ENCODE measurements around the gene NT5DC2.

Gene NT5DC2

GRCh38 chr3:52532517-52532837 lies 1.2 kb downstream of the NT5DC2 start:
- TF ChIP-seq, protein P1, sequence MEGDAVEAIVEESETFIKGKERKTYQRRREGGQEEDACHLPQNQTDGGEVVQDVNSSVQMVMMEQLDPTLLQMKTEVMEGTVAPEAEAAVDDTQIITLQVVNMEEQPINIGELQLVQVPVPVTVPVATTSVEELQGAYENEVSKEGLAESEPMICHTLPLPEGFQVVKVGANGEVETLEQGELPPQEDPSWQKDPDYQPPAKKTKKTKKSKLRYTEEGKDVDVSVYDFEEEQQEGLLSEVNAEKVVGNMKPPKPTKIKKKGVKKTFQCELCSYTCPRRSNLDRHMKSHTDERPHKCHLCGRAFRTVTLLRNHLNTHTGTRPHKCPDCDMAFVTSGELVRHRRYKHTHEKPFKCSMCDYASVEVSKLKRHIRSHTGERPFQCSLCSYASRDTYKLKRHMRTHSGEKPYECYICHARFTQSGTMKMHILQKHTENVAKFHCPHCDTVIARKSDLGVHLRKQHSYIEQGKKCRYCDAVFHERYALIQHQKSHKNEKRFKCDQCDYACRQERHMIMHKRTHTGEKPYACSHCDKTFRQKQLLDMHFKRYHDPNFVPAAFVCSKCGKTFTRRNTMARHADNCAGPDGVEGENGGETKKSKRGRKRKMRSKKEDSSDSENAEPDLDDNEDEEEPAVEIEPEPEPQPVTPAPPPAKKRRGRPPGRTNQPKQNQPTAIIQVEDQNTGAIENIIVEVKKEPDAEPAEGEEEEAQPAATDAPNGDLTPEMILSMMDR (IDR thresholded peaks at IDR 0.05; ENCODE audit: extremely low read depth, missing control alignments): no peak
- peak; percentile 63 for DNase-seq (ENCODE audit: low spot score)

GRCh38 chr3:52531860-52532516 lies 1.7 kb downstream of the NT5DC2 start:
- DNase-seq (ENCODE audit: low spot score): peak; percentile 19
- TF ChIP-seq, protein P1 (IDR thresholded peaks at IDR 0.05; ENCODE audit: extremely low read depth, missing control alignments): no peak

DNA sequence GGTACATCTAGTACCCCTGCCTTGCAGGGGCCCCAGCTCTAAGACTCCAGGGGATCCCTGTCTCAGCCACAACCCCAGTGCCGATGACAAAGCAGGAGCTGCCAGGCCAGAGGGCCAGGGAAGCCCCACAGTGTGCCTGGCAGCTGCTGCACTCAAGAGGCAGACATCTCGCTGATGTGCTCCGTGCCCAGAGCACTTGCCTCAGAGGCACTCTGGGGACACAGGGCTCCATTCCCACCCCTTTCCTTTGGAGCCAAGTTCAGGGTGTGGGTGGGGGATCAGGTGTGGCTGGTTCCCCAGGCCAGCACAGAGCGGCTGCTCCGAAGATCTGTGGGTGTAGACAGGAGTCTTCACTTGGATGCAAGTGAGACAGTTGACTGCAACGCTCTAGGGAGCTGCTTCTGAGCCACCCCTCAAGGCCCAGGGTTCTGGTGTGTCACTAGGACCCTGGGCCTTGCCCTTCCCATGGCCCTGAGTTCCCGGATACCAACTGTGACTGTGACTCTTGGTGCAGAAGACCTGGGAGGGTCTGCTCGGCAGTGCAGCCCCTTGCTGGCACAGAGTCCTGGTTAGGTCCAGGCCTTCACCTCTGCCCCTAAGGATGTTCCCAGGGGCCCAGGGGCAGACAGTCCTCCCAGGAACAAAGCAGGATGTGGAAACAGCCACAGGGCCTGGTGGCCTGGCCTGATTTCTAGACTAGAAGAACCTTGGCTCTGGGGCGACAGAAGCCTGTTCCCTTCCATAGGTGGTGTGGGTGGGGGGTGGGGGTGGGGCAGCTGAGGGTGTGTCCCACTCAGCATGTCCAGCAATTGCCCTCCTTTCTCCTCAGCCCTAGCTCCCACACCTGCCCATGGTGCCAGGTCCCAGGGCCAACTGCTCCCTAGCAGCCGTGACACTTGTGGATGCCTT lies 2.5 kb downstream of the NT5DC2 start:
- TF ChIP-seq, protein P1 (IDR thresholded peaks at IDR 0.05; ENCODE audit: extremely low read depth, missing control alignments): no peak
- DNase-seq (ENCODE audit: low spot score): peak; percentile 17

- no peak for DNase-seq (ENCODE audit: low spot score)
- TF ChIP-seq, protein P1 (IDR thresholded peaks at IDR 0.05; ENCODE audit: extremely low read depth, missing control alignments): no peak
These were observed 4.0 kb downstream of the NT5DC2 start for GRCh38 chr3:52529376-52530333.

- DNase-seq (ENCODE audit: low spot score): no peak
- TF ChIP-seq, protein P1 (IDR thresholded peaks at IDR 0.05; ENCODE audit: extremely low read depth, missing control alignments): no peak
These were observed 4.9 kb downstream of the NT5DC2 start for GRCh38 chr3:52528586-52529375.

DNA sequence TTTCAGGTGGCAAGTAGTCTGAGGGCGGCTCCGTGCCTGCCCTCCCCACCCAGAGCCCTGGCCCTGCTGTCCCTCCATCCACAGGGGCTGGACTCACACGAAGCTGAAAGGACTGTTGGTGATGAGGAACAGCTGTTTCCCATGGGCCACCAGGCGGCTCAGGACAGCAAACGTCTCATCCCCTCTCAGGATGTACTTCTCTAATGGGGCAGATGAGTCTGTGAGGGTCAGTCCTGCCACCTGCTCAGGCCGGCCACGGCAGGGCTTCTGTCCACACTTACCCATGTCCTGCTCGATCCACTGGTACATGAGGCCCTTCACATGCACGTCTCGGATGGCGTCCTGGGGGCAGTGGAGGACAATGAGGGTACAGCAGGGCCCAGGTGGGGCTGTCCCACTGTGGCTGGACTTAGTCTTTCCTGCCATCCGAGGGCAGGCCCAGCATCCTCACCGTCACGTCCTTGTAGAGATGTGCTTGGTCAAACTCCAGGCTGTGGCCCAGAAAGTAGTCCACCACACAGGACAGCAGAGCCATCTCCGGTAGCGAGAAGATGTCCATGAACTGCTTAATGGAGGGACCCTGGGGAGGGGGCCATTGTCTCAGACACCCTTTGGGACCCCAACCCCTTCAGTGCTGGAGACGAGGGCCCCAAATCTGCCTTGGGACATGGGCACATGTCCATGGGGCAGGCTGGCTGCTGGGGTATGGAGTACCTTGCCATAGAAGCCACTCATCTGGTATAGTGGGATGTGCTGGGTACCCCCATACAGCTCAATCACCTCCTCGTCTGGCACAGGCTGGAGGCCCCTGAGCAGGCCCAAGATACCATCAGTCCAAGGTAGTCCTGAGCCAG lies 5.7 kb downstream of the NT5DC2 start:
- TF ChIP-seq, protein P1 (IDR thresholded peaks at IDR 0.05; ENCODE audit: extremely low read depth, missing control alignments): no peak
- no peak for DNase-seq (ENCODE audit: low spot score)

Data from GM20000 (cell line).